ENCODE results near the gene DLG5.

Gene DLG5

DNA sequence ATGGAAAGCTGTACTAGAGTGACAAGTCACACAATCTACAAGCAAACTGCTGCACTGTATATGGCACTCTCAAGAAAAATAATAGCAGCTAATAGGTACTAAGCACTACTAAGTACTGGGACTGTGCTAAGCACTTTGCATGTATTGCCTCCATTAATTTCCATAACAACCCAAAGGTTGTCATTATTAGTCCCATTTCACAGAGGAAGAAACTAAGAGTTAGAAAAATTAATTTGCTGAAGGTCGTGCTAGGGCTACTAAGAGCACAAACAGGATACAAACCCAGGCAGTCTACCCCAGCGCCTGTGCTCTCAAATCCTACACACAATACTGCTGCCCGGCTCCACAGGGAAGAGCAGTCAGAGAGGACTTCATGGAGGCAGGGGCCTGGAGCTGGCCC is 51.7 kb downstream of the DLG5 start:
- DNase-seq (ENCODE audit: low spot score), result no peak
- in situ Hi-C loops (cut with MboI; ENCODE audit: low sequenced_read_pairs, unreplicated experiment), result no loop called here
- TF ChIP-seq, protein P1, sequence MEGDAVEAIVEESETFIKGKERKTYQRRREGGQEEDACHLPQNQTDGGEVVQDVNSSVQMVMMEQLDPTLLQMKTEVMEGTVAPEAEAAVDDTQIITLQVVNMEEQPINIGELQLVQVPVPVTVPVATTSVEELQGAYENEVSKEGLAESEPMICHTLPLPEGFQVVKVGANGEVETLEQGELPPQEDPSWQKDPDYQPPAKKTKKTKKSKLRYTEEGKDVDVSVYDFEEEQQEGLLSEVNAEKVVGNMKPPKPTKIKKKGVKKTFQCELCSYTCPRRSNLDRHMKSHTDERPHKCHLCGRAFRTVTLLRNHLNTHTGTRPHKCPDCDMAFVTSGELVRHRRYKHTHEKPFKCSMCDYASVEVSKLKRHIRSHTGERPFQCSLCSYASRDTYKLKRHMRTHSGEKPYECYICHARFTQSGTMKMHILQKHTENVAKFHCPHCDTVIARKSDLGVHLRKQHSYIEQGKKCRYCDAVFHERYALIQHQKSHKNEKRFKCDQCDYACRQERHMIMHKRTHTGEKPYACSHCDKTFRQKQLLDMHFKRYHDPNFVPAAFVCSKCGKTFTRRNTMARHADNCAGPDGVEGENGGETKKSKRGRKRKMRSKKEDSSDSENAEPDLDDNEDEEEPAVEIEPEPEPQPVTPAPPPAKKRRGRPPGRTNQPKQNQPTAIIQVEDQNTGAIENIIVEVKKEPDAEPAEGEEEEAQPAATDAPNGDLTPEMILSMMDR (IDR thresholded peaks at IDR 0.05; ENCODE audit: borderline replicate concordance, control extremely low read depth, extremely low read depth, insufficient read depth, missing control alignments), result no peak

DNA sequence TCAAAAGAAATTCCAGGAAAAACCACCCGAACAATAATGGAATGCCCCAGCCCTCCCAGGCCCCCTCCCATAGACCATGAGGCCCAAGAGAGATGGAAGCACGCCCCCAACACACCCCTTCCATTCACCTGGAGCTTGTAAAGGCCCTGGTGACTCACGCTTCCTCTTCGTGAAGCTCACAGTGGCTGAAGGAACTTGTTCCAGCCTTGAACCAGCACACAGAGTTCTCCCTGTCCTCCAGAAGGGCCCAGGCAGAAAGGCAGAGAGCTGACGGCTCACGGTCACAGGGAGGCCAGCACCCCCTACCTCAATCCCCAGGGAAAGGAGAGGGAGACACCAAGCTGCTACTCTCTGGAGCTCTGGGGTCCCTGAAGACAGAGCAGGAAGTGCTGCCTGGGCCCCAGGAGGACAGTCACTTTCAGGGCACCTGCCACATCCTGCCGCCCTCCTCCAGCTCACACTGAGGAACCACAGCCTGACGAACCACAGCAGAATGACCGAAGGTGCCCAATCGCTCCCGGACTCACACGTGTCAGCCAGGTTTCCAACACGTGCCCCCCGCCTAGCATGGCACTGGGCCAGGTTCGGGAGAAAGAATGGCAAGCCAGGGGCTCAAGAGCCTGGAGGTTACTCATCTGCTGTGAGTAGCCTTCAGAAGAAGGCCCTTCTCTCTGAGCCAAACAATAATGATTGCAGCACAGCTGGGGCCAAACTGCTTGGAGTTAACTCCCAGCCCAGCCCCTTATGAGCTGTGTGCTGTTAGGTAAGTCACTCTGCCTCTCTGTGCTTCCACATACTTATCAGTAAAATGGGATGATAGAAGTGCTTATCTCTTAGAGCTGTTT is 52.8 kb downstream of the DLG5 start:
- TF ChIP-seq, protein P1 (IDR thresholded peaks at IDR 0.05; ENCODE audit: borderline replicate concordance, control extremely low read depth, extremely low read depth, insufficient read depth, missing control alignments), result no peak
- in situ Hi-C loops (cut with MboI; ENCODE audit: low sequenced_read_pairs, unreplicated experiment), result no loop called here
- peak; percentile 74 for DNase-seq (ENCODE audit: low spot score)

DNA sequence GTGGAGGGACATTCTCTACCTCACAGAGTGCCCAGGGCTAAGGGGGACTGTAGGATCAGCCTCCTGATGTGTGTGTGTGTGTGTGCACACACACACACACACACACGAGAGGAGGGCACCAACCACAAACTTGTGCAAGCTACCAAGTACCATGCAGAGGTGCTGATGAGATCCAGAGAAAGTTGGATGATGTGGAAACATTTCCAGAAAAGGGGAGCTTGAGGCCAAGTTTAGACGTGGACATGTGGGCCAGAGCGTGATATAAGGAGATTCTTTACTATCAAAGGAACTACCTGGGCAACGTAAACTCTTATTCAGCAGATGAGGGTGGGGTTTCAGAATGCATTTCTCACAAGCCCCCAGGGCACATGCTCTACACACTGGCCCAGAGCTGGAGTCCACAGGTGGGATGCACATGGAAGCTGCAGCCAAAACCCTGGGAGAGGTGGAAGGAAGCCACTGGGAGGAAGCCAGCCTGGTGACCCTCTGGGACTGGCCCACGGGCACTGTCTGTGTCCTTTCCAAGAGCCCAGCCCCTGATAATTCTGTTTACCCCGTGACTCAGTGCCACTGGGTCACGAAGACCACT is 53.5 kb downstream of the DLG5 start:
- in situ Hi-C loops (cut with MboI; ENCODE audit: low sequenced_read_pairs, unreplicated experiment), result no loop called here
- TF ChIP-seq, protein P1 (IDR thresholded peaks at IDR 0.05; ENCODE audit: borderline replicate concordance, control extremely low read depth, extremely low read depth, insufficient read depth, missing control alignments), result no peak
- no peak for DNase-seq (ENCODE audit: low spot score)

DNA sequence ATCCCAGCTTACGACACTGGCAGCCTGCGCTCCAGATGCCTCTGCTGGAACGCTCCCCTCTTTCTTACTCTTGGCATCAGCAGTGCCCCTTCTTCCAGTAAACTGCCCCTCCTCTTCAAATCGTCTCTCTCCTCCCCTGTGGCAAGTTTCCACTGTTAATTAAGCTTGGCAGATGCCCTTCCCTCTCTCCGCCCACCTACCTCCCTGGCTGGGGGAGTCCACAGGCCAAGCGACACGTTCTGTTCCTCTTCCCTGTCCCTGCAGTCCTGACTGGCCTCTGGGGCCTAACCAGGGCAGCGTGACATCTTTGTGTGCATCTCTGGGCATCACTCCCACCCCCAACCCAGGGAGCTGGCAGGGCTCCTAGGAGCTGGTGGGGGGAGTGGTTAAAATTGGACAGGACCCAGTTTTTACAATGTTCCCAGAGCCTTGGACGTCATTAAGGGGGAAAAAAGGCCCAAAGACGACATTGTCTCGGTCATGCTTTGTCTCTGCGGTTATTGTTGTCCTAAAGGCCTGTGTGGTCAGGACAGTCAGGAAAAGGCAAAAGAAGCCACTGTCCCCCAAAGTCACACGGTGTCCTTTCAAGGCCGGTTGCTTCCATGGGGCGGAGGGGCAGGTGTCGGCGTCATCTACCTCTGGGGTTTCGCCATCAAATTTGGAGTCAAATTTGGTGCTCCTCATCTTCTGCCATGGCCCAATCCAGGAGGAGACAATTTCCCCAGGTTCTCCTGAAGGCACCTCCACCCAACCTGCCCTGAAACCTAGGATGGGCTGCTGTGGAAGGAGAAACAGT is 54.2 kb downstream of the DLG5 start:
- in situ Hi-C loops (cut with MboI; ENCODE audit: low sequenced_read_pairs, unreplicated experiment), result no loop called here
- no peak for DNase-seq (ENCODE audit: low spot score)
- TF ChIP-seq, protein P1 (IDR thresholded peaks at IDR 0.05; ENCODE audit: borderline replicate concordance, control extremely low read depth, extremely low read depth, insufficient read depth, missing control alignments), result no peak

DNA sequence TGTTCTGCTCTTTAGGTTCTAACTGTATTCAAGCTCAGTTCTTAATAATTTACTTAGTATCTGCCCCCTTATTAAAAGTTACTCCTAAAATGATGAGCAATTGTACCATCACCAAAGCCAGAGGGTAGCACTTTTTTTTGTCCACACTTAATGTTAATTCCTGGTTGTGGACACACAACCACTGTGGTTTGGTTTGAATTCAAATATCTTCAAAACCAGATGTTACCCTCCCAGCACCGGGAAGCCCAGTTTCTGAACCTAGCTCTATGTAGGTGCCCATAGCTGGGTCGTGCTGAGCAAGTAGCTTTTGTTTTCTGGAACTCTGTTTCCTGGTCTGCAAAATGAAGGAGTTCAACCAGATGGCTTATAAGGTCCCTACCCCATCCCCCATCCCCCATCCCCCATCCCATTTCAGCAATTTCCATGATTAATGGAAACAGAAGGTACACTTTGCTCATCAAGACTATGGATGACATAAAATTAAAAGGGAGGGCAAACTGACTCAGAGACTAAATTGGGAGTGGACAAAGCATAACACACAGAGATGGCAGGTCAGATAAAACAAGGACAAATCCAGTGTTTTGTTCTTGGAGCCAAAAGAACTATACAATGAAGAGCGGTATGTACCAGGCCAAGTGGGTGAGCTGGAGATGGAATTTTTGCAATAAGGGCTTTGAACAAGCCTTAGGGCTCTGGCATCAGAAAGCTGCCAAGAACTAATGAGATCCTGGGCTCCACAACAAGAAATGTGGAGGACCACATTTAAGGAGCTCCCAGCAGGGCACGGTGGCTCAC is 56.7 kb downstream of the DLG5 start:
- TF ChIP-seq, protein P1 (IDR thresholded peaks at IDR 0.05; ENCODE audit: borderline replicate concordance, control extremely low read depth, extremely low read depth, insufficient read depth, missing control alignments), result no peak
- in situ Hi-C loops (cut with MboI; ENCODE audit: low sequenced_read_pairs, unreplicated experiment), result no loop called here
- DNase-seq (ENCODE audit: low spot score), result no peak

DNA sequence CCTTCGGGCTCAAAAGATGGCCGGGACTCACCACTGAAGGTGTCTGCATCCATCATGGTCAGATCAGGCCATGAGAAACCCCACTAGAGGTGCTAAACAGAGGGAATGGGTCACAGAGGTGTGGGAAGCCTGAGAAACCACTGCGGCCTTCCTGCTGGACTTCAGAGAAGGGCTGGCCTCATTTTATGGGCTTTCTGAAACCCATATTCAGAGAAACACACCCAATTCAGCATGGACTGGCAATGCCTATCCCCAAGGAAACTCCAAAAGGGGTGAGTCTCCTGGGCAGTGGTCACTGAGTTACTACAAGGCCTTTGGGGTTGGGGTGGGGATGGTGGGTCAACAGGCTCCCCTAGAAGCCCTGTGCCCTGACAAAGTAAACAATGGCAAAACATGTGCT is 58.0 kb downstream of the DLG5 start:
- DNase-seq (ENCODE audit: low spot score), result no peak
- in situ Hi-C loops (cut with MboI; ENCODE audit: low sequenced_read_pairs, unreplicated experiment), result no loop called here
- TF ChIP-seq, protein P1 (IDR thresholded peaks at IDR 0.05; ENCODE audit: borderline replicate concordance, control extremely low read depth, extremely low read depth, insufficient read depth, missing control alignments), result no peak
